HG03378 (cell line): ENCODE data around the gene ARL11.
"Not testable (repeated sequence)": the region's sequence is repeated elsewhere in the genome, so short reads cannot be mapped to it uniquely, and the experiment has no call there.

Source experiments
- ATAC-seq: cut with Tn5 transposase; IDR thresholded peaks from one replicate; pipeline ENCODE4 v1.9.1; 2021; ENCODE audit warnings: mild to moderate bottlenecking, moderate library complexity; ENCODE audit not compliant: unreplicated experiment

Gene ARL11

GRCh38 chr13:49612042-49612441 lies 16.3 kb upstream of the ARL11 start:
- not testable (repeated sequence) for ATAC-seq

GRCh38 chr13:49615836-49616675 lies 12.3 kb upstream of the ARL11 start:
- ATAC-seq = no peak

- no peak for ATAC-seq
Observed at GRCh38 chr13:49616676-49617065, 11.6 kb upstream of the ARL11 start.

GRCh38 chr13:49620170-49620621 lies 8.1 kb upstream of the ARL11 start:
- peak; percentile 82 for ATAC-seq

DNA sequence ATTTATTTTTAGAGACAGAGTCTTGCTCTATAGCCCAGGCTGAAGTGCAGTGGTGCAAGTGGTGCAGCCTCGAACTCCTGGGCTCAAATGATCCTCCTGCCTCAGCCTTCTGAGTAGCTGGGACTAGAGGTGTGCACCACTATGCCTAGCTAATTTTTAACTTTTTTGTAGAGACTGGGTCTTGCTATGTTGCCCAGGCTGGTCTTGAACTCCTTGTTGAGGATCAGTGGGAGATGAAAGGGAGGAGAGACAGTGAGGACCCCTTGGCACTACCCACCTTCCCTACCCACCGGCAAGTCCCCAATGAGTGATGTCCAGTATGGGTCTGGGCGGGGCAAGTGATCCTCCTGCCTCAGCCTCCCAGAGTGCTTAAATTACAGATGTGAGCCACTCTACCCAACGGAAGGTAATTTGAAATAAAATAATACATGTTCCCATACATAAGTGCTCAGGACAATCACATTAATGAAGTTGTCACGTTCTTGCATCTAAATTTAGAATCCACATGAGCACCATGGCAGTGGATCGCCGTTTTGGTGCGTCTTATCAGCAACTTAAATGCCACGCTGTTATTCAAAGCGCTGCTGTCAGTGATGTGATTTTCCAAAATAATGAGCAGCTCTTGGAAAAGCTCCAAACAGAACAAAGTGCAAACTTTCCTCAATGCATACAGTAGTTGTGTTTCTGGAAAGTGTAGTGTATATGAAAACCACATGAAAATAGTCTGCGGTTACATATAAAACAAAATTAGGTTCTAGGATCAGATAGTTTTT lies 5.9 kb upstream of the ARL11 start:
- ATAC-seq = no peak

GRCh38 chr13:49624229-49624628 lies 4.1 kb upstream of the ARL11 start:
- no peak for ATAC-seq

DNA sequence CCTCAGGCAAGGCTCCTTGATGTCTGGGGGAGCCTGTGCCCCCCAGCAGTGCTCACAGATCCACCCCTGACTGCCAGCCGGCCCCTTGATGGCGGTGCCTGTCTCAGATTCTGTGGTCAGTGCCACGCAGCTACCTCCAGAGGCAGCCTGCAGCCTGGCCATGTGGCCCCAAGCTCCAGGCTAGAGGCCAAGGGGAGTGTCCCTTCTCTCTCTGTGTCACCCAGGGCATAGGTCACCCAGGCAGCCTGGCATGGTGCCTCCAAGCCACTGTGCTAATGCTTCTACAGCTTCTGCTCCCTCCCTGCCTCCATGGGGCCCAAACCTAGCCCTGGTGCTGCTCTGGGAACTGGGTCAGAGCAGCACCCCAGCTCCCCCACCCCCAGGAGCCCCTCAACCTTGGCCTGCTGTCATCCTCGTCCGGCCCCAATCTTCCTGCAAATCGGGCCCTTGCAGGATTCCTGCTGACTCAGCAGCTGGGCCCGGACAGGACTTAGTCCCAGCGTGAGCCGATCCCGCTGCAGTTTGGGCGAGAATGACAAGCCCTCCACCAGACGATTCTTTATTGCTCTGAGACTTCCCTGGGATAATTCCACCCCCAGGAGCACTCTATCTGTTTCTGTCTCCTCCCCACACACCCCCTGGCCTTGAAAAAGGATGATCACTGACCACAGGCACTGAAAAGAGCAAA lies 2.8 kb upstream of the ARL11 start:
- no peak for ATAC-seq

DNA sequence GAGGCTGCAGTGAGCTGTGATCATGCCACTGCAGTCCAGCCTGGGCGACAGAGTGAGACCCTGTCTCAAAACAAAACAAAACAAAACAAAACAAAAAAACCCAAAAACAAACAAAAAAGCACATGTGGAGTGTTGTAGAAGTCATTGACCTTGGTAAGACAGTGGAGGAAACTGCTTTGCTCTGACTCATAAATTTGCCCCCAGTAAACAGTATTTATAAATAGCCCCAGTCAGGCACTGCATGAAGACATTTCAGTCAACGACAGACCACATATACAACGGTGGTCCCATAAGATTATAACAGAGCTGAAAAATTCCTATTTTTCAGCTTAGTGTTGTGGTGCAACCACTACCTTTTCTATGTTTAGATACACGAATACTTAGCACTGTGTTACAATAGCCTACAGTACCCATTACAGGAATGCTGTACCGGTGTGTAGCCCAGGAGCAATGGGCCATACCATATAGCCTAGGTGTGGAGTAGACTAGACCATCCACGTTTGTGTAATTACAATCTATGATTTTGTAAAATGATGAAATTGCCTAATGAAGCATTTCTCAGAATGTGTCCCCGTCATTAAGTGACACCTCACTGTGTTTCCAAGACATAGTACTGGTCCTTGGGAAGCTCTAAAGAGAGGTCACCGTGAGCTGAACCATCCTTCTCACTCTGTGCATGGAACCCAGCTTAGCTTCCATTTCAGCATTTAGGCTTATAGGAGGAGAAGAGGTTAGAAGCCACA lies 1.1 kb downstream of the ARL11 start:
- peak; percentile 34 for ATAC-seq

- ATAC-seq = no peak
Observed at GRCh38 chr13:49629947-49630346, 1.6 kb downstream of the ARL11 start.

DNA sequence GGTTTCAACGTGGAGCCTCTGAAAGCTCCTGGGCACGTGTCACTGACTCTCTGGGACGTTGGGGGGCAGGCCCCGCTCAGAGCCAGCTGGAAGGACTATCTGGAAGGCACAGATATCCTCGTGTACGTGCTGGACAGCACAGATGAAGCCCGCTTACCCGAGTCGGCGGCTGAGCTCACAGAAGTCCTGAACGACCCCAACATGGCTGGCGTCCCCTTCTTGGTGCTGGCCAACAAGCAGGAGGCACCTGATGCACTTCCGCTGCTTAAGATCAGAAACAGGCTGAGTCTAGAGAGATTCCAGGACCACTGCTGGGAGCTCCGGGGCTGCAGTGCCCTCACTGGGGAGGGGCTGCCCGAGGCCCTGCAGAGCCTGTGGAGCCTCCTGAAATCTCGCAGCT lies 2.3 kb downstream of the ARL11 start:
- ATAC-seq = no peak

DNA sequence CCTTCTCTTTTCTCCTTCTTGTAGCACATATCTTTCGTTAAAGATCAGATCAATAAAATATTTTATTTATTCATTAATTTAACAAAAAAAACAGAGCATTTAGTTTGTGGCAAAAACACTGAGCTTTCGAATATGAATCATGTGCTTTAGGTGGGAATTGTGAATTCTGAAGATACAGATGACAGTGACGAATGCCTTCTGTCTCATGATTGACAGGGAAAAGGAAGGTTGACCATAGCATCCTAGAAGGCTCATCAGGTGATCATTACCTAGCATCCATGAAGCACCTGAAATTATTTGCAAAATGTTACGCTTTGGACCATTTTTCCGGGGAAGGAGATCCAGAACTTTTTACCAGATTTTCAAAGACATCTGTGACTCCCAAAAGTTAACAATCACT lies 3.8 kb downstream of the ARL11 start:
- no peak for ATAC-seq

GRCh38 chr13:49633710-49634109 lies 5.4 kb downstream of the ARL11 start:
- no peak for ATAC-seq

GRCh38 chr13:49635599-49636433 lies 7.5 kb downstream of the ARL11 start:
- ATAC-seq = no peak

GRCh38 chr13:49636705-49637104 lies 8.4 kb downstream of the ARL11 start:
- no peak for ATAC-seq

DNA sequence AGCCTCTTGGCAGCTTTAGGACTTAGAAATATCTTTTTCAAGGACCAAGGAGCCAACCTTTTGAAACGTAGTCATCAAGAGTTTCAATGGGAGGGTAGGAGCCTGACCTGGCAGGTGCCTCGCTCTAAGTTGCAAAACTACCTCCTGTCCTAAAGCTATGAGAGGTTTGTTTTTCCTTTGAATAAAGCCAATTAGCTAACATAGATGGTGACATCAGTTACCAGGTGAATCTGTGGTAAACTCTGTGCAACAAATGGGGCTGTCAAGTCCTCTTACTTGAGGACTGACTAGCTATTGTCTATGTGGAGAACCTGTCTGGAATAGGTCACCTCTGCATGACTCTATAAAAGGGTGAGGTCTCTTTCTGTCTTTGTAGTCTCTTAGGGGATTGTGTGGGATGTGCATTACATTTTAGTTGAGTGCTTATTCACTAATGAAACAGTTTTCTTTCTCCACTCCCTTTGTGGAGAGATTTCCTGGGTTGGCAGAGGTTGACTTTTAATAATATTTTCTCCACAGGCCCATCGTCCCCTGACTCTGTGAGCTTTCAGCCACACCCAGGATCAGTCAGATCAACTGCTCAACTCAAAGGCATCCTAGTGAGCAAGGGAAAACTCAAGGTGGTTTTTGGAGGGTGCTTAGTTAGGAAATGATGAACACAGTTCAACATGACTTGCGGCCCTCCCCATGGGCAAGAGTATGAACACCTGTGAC lies 9.9 kb downstream of the ARL11 start:
- ATAC-seq = no peak

GRCh38 chr13:49638744-49639072 lies 10.4 kb downstream of the ARL11 start:
- no peak for ATAC-seq

GRCh38 chr13:49641801-49642291 lies 13.5 kb downstream of the ARL11 start:
- no peak for ATAC-seq

- no peak for ATAC-seq
Observed at GRCh38 chr13:49643035-49643646, 14.8 kb downstream of the ARL11 start.

DNA sequence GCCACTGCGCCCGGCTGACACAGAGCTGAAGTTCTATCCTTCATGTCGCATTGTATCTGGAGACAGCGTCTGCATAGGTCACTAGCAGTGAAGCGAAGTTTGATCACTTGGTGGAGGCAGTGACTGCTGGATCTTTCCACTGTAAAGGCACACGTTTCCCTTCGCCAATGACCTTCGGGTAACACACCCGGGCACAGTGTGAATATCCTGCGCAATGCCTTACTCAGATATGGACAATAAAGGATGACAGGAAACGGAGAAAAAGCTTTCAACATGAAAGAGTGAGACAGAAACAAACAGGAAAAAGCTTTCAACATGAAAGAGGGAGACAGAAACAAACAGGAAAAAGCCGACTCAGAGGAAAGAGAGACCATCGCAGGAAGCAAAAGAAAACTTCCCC lies 17.1 kb downstream of the ARL11 start:
- no peak for ATAC-seq
